ENCODE results near the gene FAM47B. TPM values are rescaled to one million over a fixed set of nuclear protein-coding genes. Genes with fewer than 3 reads are reported as not detected.

Gene FAM47B
- polyA plus RNA-seq, 3 donors, result not detected

DNA sequence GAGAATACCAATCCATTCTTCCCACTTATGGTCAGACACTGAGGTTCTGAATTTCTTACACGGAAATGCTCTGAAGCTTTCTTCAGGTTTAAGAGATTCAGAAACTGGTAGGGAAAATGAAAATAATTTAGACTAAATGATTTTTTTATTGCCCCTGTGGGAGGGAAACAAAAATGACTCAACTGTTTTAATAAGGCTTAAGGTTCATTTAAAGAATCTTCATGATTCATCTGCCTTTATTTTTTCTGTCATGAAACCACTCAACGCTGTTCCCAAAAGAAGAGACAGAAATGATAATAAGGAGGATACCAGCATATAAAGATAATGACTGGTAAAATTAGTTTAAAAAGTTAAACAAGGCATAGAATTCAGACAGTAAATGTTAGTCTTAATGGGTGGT is 39.3 kb upstream of the FAM47B start:
- no peaks in the 10 kb centered on the region for H3K4me1 Mint-ChIP-seq
- H3K27me3 Mint-ChIP-seq (ENCODE audit: low read depth in 3 of 3), result no peaks in the 10 kb centered on the region
- Histone ChIP-seq H3K9ac (ENCODE audit: insufficient read depth, low read length, poor library complexity, severe bottlenecking) (no peak overlapping the region), H3K36me3 (replicated peaks in 1 of 2; ENCODE audit: control insufficient read depth in 1 of 2, insufficient read depth in 2 of 2, low read length in 2 of 2) (no peaks in the 10 kb centered on the region), H4K20me1 (ENCODE audit: insufficient read depth, low read length) (no peaks in the 10 kb centered on the region), H3K79me2 (ENCODE audit: insufficient read depth, low read length) (no peaks in the 10 kb centered on the region), H3K4me2 (replicated peaks; ENCODE audit: extremely low read depth, low read length, poor library complexity, severe bottlenecking) (no peak overlapping the region), H3K4me1 (ENCODE audit: control insufficient read depth in 1 of 2, insufficient read depth in 2 of 2, low read length in 2 of 2) (no peaks in the 10 kb centered on the region), H3K27me3 (ENCODE audit: control insufficient read depth in 2 of 2, insufficient read depth in 2 of 2, low read length in 2 of 2) (no peaks in the 10 kb centered on the region), H3K9me3 (replicated peaks in 1 of 2; ENCODE audit: control insufficient read depth in 1 of 2, insufficient read depth in 1 of 2, low read length in 2 of 2) (no peaks in the 10 kb centered on the region), H3K4me3 (replicated peaks in 1 of 3; ENCODE audit: low read depth in 2 of 3, low read length in 3 of 3) (no peak overlapping the region), H3K27ac (ENCODE audit: low read depth in 1 of 2, low read length in 2 of 2) (no peak overlapping the region), H2AFZ (ENCODE audit: insufficient read depth, low read depth, low read length, poor library complexity, severe bottlenecking) (no peak overlapping the region)
- intact Hi-C loops (cut with micrococcal nuclease), result no loop called here
- TF ChIP-seq, protein P1, sequence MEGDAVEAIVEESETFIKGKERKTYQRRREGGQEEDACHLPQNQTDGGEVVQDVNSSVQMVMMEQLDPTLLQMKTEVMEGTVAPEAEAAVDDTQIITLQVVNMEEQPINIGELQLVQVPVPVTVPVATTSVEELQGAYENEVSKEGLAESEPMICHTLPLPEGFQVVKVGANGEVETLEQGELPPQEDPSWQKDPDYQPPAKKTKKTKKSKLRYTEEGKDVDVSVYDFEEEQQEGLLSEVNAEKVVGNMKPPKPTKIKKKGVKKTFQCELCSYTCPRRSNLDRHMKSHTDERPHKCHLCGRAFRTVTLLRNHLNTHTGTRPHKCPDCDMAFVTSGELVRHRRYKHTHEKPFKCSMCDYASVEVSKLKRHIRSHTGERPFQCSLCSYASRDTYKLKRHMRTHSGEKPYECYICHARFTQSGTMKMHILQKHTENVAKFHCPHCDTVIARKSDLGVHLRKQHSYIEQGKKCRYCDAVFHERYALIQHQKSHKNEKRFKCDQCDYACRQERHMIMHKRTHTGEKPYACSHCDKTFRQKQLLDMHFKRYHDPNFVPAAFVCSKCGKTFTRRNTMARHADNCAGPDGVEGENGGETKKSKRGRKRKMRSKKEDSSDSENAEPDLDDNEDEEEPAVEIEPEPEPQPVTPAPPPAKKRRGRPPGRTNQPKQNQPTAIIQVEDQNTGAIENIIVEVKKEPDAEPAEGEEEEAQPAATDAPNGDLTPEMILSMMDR (IDR thresholded peaks at IDR 0.05), result no peak
- H3K27ac Mint-ChIP-seq, result no peak overlapping the region
- DNase-seq, result no peak
- H3K4me3 Mint-ChIP-seq, result no peak overlapping the region
- H3K9me3 Mint-ChIP-seq, result peaks cover 0 to 3% (median 0%) of the 10 kb centered on the region in 7 donors
- no peaks in the 10 kb centered on the region for H3K36me3 Mint-ChIP-seq
- WGBS (ENCODE audit: insufficient coverage), result no CpG with 5 or more reads among the region's 2 CpGs

DNA sequence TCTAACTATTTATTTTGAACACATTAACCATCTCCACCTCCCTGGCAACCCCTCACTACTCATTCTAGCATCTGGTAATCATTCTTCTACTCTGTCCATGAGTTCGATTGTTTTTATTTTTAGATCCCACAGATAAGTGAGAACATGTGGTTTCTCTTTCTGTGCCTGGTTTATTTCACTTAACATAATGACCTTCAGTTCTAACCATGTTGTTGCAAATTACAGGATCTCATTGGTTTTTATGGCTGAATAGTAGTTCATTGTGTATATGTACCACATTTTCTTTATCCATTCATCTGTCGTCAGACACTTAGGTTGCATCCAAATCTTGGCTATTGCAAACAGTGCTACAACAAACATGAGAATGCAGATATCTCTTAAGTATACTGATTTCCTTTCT is 33.4 kb upstream of the FAM47B start:
- H3K79me2 ChIP-seq (ENCODE audit: insufficient read depth, low read length), result no peaks in the 10 kb centered on the region
- no peak overlapping the region for H3K4me3 ChIP-seq (replicated peaks in 1 of 3; ENCODE audit: low read depth in 2 of 3, low read length in 3 of 3)
- no peak overlapping the region for H3K27ac Mint-ChIP-seq
- no CpG with 5 or more reads among the region's 2 CpGs for WGBS (ENCODE audit: insufficient coverage)
- intact Hi-C loops (cut with micrococcal nuclease), result no loop called here
- H3K27me3 Mint-ChIP-seq (ENCODE audit: low read depth in 3 of 3), result no peaks in the 10 kb centered on the region
- no peaks in the 10 kb centered on the region for H3K4me1 Mint-ChIP-seq
- H4K20me1 ChIP-seq (ENCODE audit: insufficient read depth, low read length), result no peaks in the 10 kb centered on the region
- no peak overlapping the region for H2AFZ ChIP-seq (ENCODE audit: insufficient read depth, low read depth, low read length, poor library complexity, severe bottlenecking)
- TF ChIP-seq, protein P1 (IDR thresholded peaks at IDR 0.05), result no peak
- H3K36me3 ChIP-seq (replicated peaks in 1 of 2; ENCODE audit: control insufficient read depth in 1 of 2, insufficient read depth in 2 of 2, low read length in 2 of 2), result no peaks in the 10 kb centered on the region
- H3K9ac ChIP-seq (ENCODE audit: insufficient read depth, low read length, poor library complexity, severe bottlenecking), result no peak overlapping the region
- H3K27me3 ChIP-seq (ENCODE audit: control insufficient read depth in 2 of 2, insufficient read depth in 2 of 2, low read length in 2 of 2), result no peaks in the 10 kb centered on the region
- H3K4me1 ChIP-seq (ENCODE audit: control insufficient read depth in 1 of 2, insufficient read depth in 2 of 2, low read length in 2 of 2), result no peaks in the 10 kb centered on the region
- H3K4me2 ChIP-seq (replicated peaks; ENCODE audit: extremely low read depth, low read length, poor library complexity, severe bottlenecking), result no peak overlapping the region
- no peak overlapping the region for H3K4me3 Mint-ChIP-seq
- H3K9me3 ChIP-seq (replicated peaks in 1 of 2; ENCODE audit: control insufficient read depth in 1 of 2, insufficient read depth in 1 of 2, low read length in 2 of 2), result no peaks in the 10 kb centered on the region
- H3K9me3 Mint-ChIP-seq, result peaks cover 0 to 3% (median 0%) of the 10 kb centered on the region in 7 donors
- no peak overlapping the region for H3K27ac ChIP-seq (ENCODE audit: low read depth in 1 of 2, low read length in 2 of 2)
- H3K36me3 Mint-ChIP-seq, result no peaks in the 10 kb centered on the region
- DNase-seq, result no peak
